ENCODE results near the gene DNAJC5.

The DNAJC5 gene

GRCh38 chr20:63884506-63885263 lies 10.2 kb upstream of the DNAJC5 start:
- TF ChIP-seq, protein P1, sequence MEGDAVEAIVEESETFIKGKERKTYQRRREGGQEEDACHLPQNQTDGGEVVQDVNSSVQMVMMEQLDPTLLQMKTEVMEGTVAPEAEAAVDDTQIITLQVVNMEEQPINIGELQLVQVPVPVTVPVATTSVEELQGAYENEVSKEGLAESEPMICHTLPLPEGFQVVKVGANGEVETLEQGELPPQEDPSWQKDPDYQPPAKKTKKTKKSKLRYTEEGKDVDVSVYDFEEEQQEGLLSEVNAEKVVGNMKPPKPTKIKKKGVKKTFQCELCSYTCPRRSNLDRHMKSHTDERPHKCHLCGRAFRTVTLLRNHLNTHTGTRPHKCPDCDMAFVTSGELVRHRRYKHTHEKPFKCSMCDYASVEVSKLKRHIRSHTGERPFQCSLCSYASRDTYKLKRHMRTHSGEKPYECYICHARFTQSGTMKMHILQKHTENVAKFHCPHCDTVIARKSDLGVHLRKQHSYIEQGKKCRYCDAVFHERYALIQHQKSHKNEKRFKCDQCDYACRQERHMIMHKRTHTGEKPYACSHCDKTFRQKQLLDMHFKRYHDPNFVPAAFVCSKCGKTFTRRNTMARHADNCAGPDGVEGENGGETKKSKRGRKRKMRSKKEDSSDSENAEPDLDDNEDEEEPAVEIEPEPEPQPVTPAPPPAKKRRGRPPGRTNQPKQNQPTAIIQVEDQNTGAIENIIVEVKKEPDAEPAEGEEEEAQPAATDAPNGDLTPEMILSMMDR (conservative IDR thresholded peaks at IDR 0.05; ENCODE audit: low read length): no peak
- TF ChIP-seq EZH2phosphoT487 (IDR thresholded peaks at IDR 0.05; ENCODE audit: borderline replicate concordance): no peak
- Histone ChIP-seq H3K4me1 (ENCODE audit: insufficient read depth, low read length, poor library complexity, severe bottlenecking) (no peaks in the 10 kb centered on the region), H3K79me2 (ENCODE audit: insufficient read depth, low read length) (no peaks in the 10 kb centered on the region), H3F3A (ENCODE audit: low read depth) (no peaks in the 10 kb centered on the region), H2AFZ (ENCODE audit: low read length) (no peak overlapping the region), H3K4me3 (ENCODE audit: low read length, poor library complexity, severe bottlenecking) (no peak overlapping the region), H3K36me3 (ENCODE audit: insufficient read depth, low read length) (peaks cover 34% of the 10 kb centered on the region; the same call in 1 of the 2 replicates), H4K20me1 (ENCODE audit: insufficient read depth, low read length, poor library complexity, severe bottlenecking) (no peaks in the 10 kb centered on the region), H3K4me2 (ENCODE audit: low read depth, low read length, poor library complexity, severe bottlenecking) (no peak overlapping the region), H3K9me2 (replicated peaks; ENCODE audit: low read depth, low read length) (no peaks in the 10 kb centered on the region), H3K9me3 (ENCODE audit: insufficient read depth, low read depth, low read length) (no peaks in the 10 kb centered on the region), H3K9ac (ENCODE audit: low read depth, low read length, poor library complexity, severe bottlenecking) (no peak overlapping the region), H3K27me3 (ENCODE audit: insufficient read depth, low read length, poor library complexity, severe bottlenecking) (no peaks in the 10 kb centered on the region)

GRCh38 chr20:63885264-63886053 lies 9.5 kb upstream of the DNAJC5 start:
- Histone ChIP-seq H4K20me1 (ENCODE audit: insufficient read depth, low read length, poor library complexity, severe bottlenecking) (no peaks in the 10 kb centered on the region), H3K9ac (ENCODE audit: low read depth, low read length, poor library complexity, severe bottlenecking) (no peak overlapping the region), H3K79me2 (ENCODE audit: insufficient read depth, low read length) (no peaks in the 10 kb centered on the region), H3K4me1 (ENCODE audit: insufficient read depth, low read length, poor library complexity, severe bottlenecking) (no peaks in the 10 kb centered on the region), H3K36me3 (ENCODE audit: insufficient read depth, low read length) (peaks cover 42% of the 10 kb centered on the region; the same call in 1 of the 2 replicates), H3K4me2 (ENCODE audit: low read depth, low read length, poor library complexity, severe bottlenecking) (no peak overlapping the region), H3F3A (ENCODE audit: low read depth) (no peaks in the 10 kb centered on the region), H3K9me3 (ENCODE audit: insufficient read depth, low read depth, low read length) (no peaks in the 10 kb centered on the region), H3K4me3 (ENCODE audit: low read length, poor library complexity, severe bottlenecking) (no peak overlapping the region), H3K27me3 (ENCODE audit: insufficient read depth, low read length, poor library complexity, severe bottlenecking) (no peaks in the 10 kb centered on the region), H3K9me2 (replicated peaks; ENCODE audit: low read depth, low read length) (no peaks in the 10 kb centered on the region), H2AFZ (ENCODE audit: low read length) (no peak overlapping the region)
- TF ChIP-seq, protein P1 (conservative IDR thresholded peaks at IDR 0.05; ENCODE audit: low read length): no peak
- TF ChIP-seq EZH2phosphoT487 (IDR thresholded peaks at IDR 0.05; ENCODE audit: borderline replicate concordance): no peak

DNA sequence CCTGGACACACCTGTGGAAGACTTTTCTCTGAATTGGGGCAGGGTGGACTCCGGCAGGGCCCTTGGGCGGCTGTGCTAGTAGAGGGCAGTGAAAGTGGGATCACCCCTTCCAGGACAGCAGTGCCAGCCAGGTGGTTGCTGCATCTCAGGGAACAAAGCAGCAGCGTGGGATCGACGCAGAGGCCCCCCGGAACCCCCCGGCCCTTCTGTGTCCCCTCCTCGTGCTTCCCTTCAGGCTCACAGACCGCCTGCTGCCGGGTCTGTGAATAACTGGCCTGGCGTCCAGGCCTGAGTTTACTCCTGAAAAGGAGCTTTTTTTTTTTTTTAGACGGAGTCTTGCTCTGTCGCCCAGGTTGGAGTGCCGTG lies 8.9 kb upstream of the DNAJC5 start:
- no peak overlapping the region for H3K9ac ChIP-seq (ENCODE audit: low read depth, low read length, poor library complexity, severe bottlenecking)

More for the DNA sequence above, 8.9 kb upstream of the DNAJC5 start:
- no peaks in the 10 kb centered on the region for H3K9me2 ChIP-seq (replicated peaks; ENCODE audit: low read depth, low read length)
- no peaks in the 10 kb centered on the region for H3F3A ChIP-seq (ENCODE audit: low read depth)
- H3K9me3 ChIP-seq (ENCODE audit: insufficient read depth, low read depth, low read length): no peaks in the 10 kb centered on the region
- peaks cover 45% of the 10 kb centered on the region; the same call in 1 of the 2 replicates for H3K36me3 ChIP-seq (ENCODE audit: insufficient read depth, low read length)
- no peaks in the 10 kb centered on the region for H3K27me3 ChIP-seq (ENCODE audit: insufficient read depth, low read length, poor library complexity, severe bottlenecking)
- no peak overlapping the region for H3K4me2 ChIP-seq (ENCODE audit: low read depth, low read length, poor library complexity, severe bottlenecking)
- no peak overlapping the region for H2AFZ ChIP-seq (ENCODE audit: low read length)
- TF ChIP-seq, protein P1 (conservative IDR thresholded peaks at IDR 0.05; ENCODE audit: low read length): no peak
- TF ChIP-seq EZH2phosphoT487 (IDR thresholded peaks at IDR 0.05; ENCODE audit: borderline replicate concordance): no peak
- H3K79me2 ChIP-seq (ENCODE audit: insufficient read depth, low read length): no peaks in the 10 kb centered on the region
- no peak overlapping the region for H3K4me3 ChIP-seq (ENCODE audit: low read length, poor library complexity, severe bottlenecking)
- H3K4me1 ChIP-seq (ENCODE audit: insufficient read depth, low read length, poor library complexity, severe bottlenecking): peaks cover 2% of the 10 kb centered on the region
- no peaks in the 10 kb centered on the region for H4K20me1 ChIP-seq (ENCODE audit: insufficient read depth, low read length, poor library complexity, severe bottlenecking)
